H1 (cell line): ENCODE measurements around the gene RSPO3. TPM values are rescaled to one million over a fixed set of nuclear protein-coding genes. Genes with fewer than 3 reads are reported as not detected.

Source experiments
- CHD7 ChIP-seq: fragments of 300-600 bp; sonication (generic); IDR thresholded peaks from 2 replicates; pipeline ENCODE4 v1.7.1; 2012; ENCODE audit warnings: low read length, moderate library complexity, mild to moderate bottlenecking, inconsistent platforms; ENCODE audit not compliant: insufficient replicate concordance
- CREB1 ChIP-seq: IDR thresholded peaks from 2 replicates; pipeline ENCODE4 v1.6.1; 2012; ENCODE audit warnings: inconsistent platforms
- HDAC2 ChIP-seq, 2 experiments: fragments of 300-600 bp in 1 of 2; sonication (generic) in 1 of 2; IDR thresholded peaks; 2 replicates each; pipeline ENCODE4 v1.6.1; 2011 to 2012; ENCODE audit warnings: low read depth in 2 of 2, low read length in 2 of 2, mild to moderate bottlenecking in 2 of 2, moderate library complexity in 2 of 2, borderline replicate concordance in 1 of 2, inconsistent platforms in 1 of 2
- KDM4A ChIP-seq: IDR thresholded peaks from one replicate; pipeline ENCODE4 v1.7.1; 2012; ENCODE audit warnings: low read depth, mild to moderate bottlenecking, moderate library complexity, low read length, inconsistent platforms; ENCODE audit not compliant: severe bottlenecking
- RNF2 ChIP-seq: fragments of 200-900, 300-1000 bp; sonication (generic); IDR thresholded peaks from 2 replicates; pipeline ENCODE4 v1.7.1; 2016; ENCODE audit warnings: borderline replicate concordance, low read depth, mild to moderate bottlenecking, antibody characterized with exemption, low read length; ENCODE audit not compliant: poor library complexity, severe bottlenecking; ENCODE audit errors: missing control alignments
- SIN3A ChIP-seq, 2 experiments: IDR thresholded peaks in 1 of 2; conservative IDR thresholded peaks in 1 of 2; 2 replicates each; pipeline ENCODE4 v1.6.1; 2011 to 2012; ENCODE audit warnings: low read length in 2 of 2, improper control_type of control experiment in 1 of 2, low read depth in 1 of 2, mild to moderate bottlenecking in 1 of 2
- SIRT6 ChIP-seq: IDR thresholded peaks from one replicate; pipeline ENCODE4 v1.7.1; 2012; ENCODE audit warnings: low read length, inconsistent platforms
- SP4 ChIP-seq: IDR thresholded peaks from 2 replicates; pipeline ENCODE4 v1.6.1; 2012; ENCODE audit warnings: low read length, inconsistent platforms
- polyA plus RNA-seq, 7 experiments: library from polyadenylated mRNA; depleted of rRNA in 3 of 7; stranded (reverse) in 5 of 7; unstranded in 2 of 7; fragments of >200 nt in 5 of 7; fragments of 200-250 nt in 2 of 7; gene quantifications; 1 replicate in 5 of 7; 2 replicates in 1 of 7; 4 replicates in 1 of 7; pipeline versions ENCODE4 v1.2.1 to v1.2.3, GENCODE V29; 2011 to 2013; ENCODE audit warnings: missing spikeins in 2 of 7, mixed read lengths in 2 of 7
- total RNA-seq: library from RNA; stranded (reverse); fragmentation: NEBNext Ultra II Directional; extraction: Animal tissue kit (Norgen Biotek cat#: 25700); gene quantifications from 2 replicates; pipeline ENCODE4 v1.2.1, GENCODE V29; 2021

Gene RSPO3
- total and polyA plus RNA-seq, 2 of the 8 experiments (the other 6 are each of a cell fraction or from before 2014, with no cell fraction given), result not detected

GRCh38 chr6:127182501-127182900 lies 64.0 kb downstream of the RSPO3 start (continued):
- TF ChIP-seq CHD7 (no peak), SIRT6 (no peak), CREB1 (no peak), SIN3A (conservative IDR thresholded peaks at IDR 0.05 in 1 of 2, IDR thresholded peaks at IDR 0.05 in 1 of 2; ENCODE audit: low read depth in 1 of 2, low read length in 2 of 2) (no peak), KDM4A (no peak), SP4 (no peak), RNF2 (no peak), HDAC2 (IDR thresholded peaks at IDR 0.05; ENCODE audit: borderline replicate concordance in 1 of 2, low read depth in 2 of 2, low read length in 2 of 2) (no peak)
